Stomach (tissue), 9 donors: ENCODE data around the gene RHEBL1. TPM values are rescaled to one million over a fixed set of nuclear protein-coding genes. Genes with fewer than 3 reads are reported as not detected.

Experiments used
- DNase-seq, 2 donors: peaks; one replicate each; pipeline versions ENCODE4 v3.0.0 to v3.0.0-alpha.2; 2013 to 2019
- H3K27ac ChIP-seq, 5 donors: fragments of 200-600 bp in 4 of 5; sonication (generic) in 4 of 5; one replicate each; pipeline ENCODE4 v1.5.1; 2013 to 2019; ENCODE audit warnings: mild to moderate bottlenecking in 1 of 5, moderate library complexity in 1 of 5
- H3K27me3 ChIP-seq, 3 donors: fragments of 200-600 bp; sonication (generic); one replicate each; pipeline ENCODE4 v1.5.1; 2017 to 2019; ENCODE audit warnings: mixed run types in 1 of 3
- H3K36me3 ChIP-seq, 4 donors: fragments of 200-600 bp; sonication (generic); 1 replicate in 3 of 4; 2 replicates in 1 of 4; pipeline ENCODE4 v1.5.1; 2016 to 2019
- H3K4me1 ChIP-seq, 4 donors: fragments of 200-600 bp; sonication (generic); one replicate each; pipeline ENCODE4 v1.5.1; 2016 to 2019
- H3K4me3 ChIP-seq, 4 donors: fragments of 200-600 bp; sonication (generic) in 3 of 4; one replicate each; pipeline ENCODE4 v1.5.1; 2016 to 2019; ENCODE audit warnings: mild to moderate bottlenecking in 1 of 4
- H3K9me3 ChIP-seq, 4 donors: fragments of 200-600 bp; sonication (generic); one replicate each; pipeline ENCODE4 v1.5.1; 2016 to 2019
- EP300 ChIP-seq: sonication (generic); formaldehyde crosslinking; IDR thresholded peaks from one replicate; pipeline ENCODE4 v1.6.1; 2017; ENCODE audit warnings: antibody characterized with exemption
- POLR2A ChIP-seq, 4 donors: fragments of 450-650 bp; IDR thresholded peaks; one replicate each; pipeline ENCODE4 v1.6.1; 2016; ENCODE audit warnings: antibody characterized with exemption in 4 of 4, control low read depth in 2 of 4, mild to moderate bottlenecking in 1 of 4, moderate library complexity in 1 of 4
- POLR2AphosphoS5 ChIP-seq, 3 donors: sonication (generic); formaldehyde crosslinking; IDR thresholded peaks; one replicate each; pipeline ENCODE4 v1.6.1; 2016; ENCODE audit warnings: antibody characterized with exemption in 3 of 3
- WGBS, 5 donors: extraction: QIAGEN DNeasy Blood & Tissue Kit in 3 of 5; methylation state at CpG; one replicate each; pipeline versions ENCODE4 v1.1.5 to v1.1.7; 2013 to 2018; 5-methylcytosine and 5-hydroxymethylcytosine counted together
- intact Hi-C: fragments of 100-400 bp; cut with DNase I; formaldehyde crosslinking; loops from one replicate; pipeline ENCODE4 v1.15.1; 2023; ENCODE audit warnings: low total_unique reads
- polyA plus RNA-seq, 3 donors: library from polyadenylated mRNA; stranded (reverse); fragments of 200-250 nt; gene quantifications; one replicate each; pipeline ENCODE4 v1.2.3, GENCODE V29; 2013
- total RNA-seq, 5 donors: library from RNA; depleted of rRNA; stranded (reverse); fragments of >200 nt; gene quantifications; one replicate each; pipeline versions ENCODE4 v1.1.0 to v1.2.3, GENCODE V29; 2014 to 2016
- TF ChIP-seq, protein P1 (sequence below), 7 experiments: fragments of 450-650 bp in 4 of 7; fragments of 200-600 bp in 3 of 7; sonication (generic) in 3 of 7; IDR thresholded peaks; one replicate each; pipeline ENCODE4 v1.5.1; 2016 to 2019; ENCODE audit warnings: antibody characterized with exemption in 7 of 7, control low read depth in 2 of 7, mild to moderate bottlenecking in 1 of 7
- donor health status: healthy with polysubstance abuse.
- donor health status: Bipolar disorder and iron deficiency.
- donor health status: healthy.

The RHEBL1 gene
- total and polyA plus RNA-seq, 8 donors: 0.75 to 1.0 TPM; not detected in 6

DNA sequence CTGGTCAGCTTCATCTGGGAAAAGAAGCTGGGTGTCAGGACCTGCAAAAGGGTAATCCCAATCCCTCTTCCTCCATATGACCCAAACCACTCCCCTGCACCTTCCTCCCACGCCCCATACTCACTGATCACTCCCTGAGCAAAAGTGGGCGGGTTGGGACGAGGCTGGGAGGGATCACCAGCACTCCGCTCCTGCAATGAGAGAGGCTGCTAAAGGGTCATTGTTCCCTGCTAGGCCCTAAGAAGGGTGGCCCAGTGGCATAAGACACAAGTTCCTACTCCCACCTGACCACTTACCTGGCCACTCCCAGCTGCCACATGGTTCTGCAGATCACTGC lies 35.5 kb downstream of the RHEBL1 start:
- H3K36me3 ChIP-seq: peaks cover 81 to 99% (median 96%) of the 10 kb centered on the region in 4 donors
- no peak for DNase-seq
- intact Hi-C loops: no loop called here
- H3K27me3 ChIP-seq: no peaks in the 10 kb centered on the region
- peak overlapping the region in 1 of 5 donors; percentile 4 for H3K27ac ChIP-seq
- no peaks in the 10 kb centered on the region for H3K9me3 ChIP-seq
- no peak for TF ChIP-seq POLR2A (IDR thresholded peaks at IDR 0.05)
- TF ChIP-seq EP300: no peak
- TF ChIP-seq, protein P1, sequence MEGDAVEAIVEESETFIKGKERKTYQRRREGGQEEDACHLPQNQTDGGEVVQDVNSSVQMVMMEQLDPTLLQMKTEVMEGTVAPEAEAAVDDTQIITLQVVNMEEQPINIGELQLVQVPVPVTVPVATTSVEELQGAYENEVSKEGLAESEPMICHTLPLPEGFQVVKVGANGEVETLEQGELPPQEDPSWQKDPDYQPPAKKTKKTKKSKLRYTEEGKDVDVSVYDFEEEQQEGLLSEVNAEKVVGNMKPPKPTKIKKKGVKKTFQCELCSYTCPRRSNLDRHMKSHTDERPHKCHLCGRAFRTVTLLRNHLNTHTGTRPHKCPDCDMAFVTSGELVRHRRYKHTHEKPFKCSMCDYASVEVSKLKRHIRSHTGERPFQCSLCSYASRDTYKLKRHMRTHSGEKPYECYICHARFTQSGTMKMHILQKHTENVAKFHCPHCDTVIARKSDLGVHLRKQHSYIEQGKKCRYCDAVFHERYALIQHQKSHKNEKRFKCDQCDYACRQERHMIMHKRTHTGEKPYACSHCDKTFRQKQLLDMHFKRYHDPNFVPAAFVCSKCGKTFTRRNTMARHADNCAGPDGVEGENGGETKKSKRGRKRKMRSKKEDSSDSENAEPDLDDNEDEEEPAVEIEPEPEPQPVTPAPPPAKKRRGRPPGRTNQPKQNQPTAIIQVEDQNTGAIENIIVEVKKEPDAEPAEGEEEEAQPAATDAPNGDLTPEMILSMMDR (IDR thresholded peaks at IDR 0.05): no peak
- no peak for TF ChIP-seq POLR2AphosphoS5 (IDR thresholded peaks at IDR 0.05)
- 50 to 88% (median 85%) methylated on average over 1 to 4 of the region's 4 CpGs for WGBS, 5 donors
- H3K4me3 ChIP-seq: no peak overlapping the region
- H3K4me1 ChIP-seq: no peaks in the 10 kb centered on the region

DNA sequence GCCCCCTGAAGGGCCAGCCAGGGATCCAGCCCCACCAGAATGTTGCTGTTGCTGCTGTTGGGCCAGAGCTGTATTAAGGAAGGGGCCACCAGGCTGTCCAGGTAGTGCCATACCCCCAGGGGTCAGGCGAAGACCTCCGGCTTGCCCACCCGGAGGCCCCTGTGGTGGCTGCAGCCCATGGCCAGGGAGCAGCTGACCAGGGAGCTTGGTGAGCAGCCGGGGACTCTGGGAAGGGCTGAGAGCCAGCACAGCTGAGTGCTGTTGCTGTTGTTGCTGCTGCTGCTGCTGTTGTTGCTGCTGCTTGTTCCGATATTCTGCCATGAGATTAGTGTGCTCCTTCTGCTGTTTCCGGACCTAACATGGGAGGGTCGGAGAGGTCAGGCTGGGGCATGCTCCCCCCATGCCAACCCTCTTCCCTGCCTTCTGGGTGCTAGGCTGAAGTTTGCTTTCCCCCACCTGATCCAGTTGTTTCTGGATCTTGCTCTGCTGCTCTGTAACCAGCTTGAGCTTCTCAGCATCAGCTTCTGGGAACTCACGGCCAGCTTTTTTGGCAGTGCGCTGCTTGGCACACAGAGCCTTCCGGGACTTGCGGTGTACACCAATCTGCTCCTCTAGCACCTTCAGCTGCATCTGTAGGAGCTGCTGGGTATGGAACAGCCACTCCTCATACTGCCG lies 36.0 kb downstream of the RHEBL1 start:
- no peaks in the 10 kb centered on the region for H3K9me3 ChIP-seq
- no peaks in the 10 kb centered on the region for H3K27me3 ChIP-seq
- H3K27ac ChIP-seq: peak overlapping the region in 1 of 5 donors; percentile 4
- intact Hi-C loops: no loop called here
- H3K36me3 ChIP-seq: peaks cover 80 to 99% (median 96%) of the 10 kb centered on the region in 4 donors
- no peaks in the 10 kb centered on the region for H3K4me1 ChIP-seq
- 57 to 83% (median 80%) methylated on average over 10 to 12 of the region's 12 CpGs for WGBS, 5 donors
- no peak overlapping the region for H3K4me3 ChIP-seq
- no peak for DNase-seq
- TF ChIP-seq EP300 (no peak), POLR2A (IDR thresholded peaks at IDR 0.05) (no peak), POLR2AphosphoS5 (IDR thresholded peaks at IDR 0.05) (no peak)
- TF ChIP-seq, protein P1 (IDR thresholded peaks at IDR 0.05): no peak

DNA sequence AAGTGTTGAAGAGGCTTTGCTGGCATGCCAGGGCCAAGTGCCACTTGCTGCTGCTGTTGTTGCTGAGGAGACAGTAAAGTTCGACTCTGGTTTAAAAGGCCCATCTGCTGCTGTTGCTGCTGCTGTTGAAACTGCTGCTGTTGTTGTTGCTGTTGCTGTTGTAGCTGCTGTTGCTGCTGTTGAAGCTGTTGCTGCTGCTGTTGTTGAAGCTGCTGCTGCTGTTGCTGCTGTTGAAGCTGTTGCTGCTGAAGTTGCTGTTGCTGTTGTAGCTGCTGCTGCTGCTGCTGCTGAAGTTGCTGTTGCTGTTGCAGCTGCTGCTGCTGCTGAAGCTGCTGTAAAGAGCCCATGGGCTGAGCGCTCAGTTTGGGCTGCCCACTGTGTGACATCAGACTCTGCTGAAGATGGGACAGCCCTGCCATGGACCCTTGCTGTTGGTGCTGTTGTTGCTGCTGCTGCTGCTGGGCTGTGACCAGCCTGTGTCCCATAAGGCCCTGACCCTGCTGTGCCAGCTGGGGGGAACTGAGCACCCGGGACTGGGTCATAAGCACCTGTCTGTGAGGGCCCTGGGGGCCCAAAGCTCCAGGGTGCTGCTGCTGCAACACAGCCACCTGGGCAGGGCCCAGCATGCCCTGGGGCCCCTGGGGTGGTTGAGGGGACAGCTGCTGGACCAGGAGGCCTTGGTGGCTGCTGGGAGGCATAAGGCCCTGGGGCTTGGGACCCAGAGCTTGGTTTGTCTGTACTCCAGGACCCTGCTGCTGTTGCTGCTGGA lies 36.9 kb downstream of the RHEBL1 start:
- Histone ChIP-seq H3K9me3 (no peaks in the 10 kb centered on the region), H3K27ac (no peak overlapping the region), H3K27me3 (no peaks in the 10 kb centered on the region), H3K4me1 (no peaks in the 10 kb centered on the region), H3K36me3 (peaks cover 80 to 99% (median 96%) of the 10 kb centered on the region in 4 donors), H3K4me3 (no peak overlapping the region)
- intact Hi-C loops: no loop called here
- DNase-seq: no peak
- TF ChIP-seq POLR2AphosphoS5 (IDR thresholded peaks at IDR 0.05): no peak
- TF ChIP-seq, protein P1 (IDR thresholded peaks at IDR 0.05): no peak
- TF ChIP-seq EP300: no peak
- no peak for TF ChIP-seq POLR2A (IDR thresholded peaks at IDR 0.05)
- WGBS, 5 donors: 78 to 100% (median 80%) methylated on average over 1 to 3 of the region's 3 CpGs

DNA sequence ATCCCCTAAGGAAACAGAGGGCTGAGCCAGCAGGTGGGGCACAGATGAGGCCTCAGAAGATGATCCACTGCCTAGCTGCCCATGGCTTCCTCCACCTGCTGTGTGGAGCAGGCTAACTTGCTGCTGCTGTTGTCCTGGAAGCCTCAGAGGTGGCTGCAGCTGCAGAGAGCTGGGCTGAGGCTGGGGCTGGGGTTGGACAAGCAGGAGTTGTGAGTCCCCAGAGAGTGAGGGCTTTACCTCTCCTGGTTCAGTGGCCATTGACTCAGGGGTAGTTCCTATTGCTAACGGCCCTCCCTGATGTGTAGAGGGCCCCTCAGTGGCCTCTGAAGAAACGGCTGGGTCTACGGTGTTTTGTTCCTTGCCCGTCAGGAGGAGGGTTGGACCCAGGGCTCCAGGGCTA lies 37.5 kb downstream of the RHEBL1 start:
- no peak for TF ChIP-seq POLR2AphosphoS5 (IDR thresholded peaks at IDR 0.05)
- TF ChIP-seq, protein P1 (IDR thresholded peaks at IDR 0.05): no peak
- no peak for TF ChIP-seq EP300
- no peak for TF ChIP-seq POLR2A (IDR thresholded peaks at IDR 0.05)
- intact Hi-C loops: no loop called here
- DNase-seq: no peak
- H3K4me3 ChIP-seq: no peak overlapping the region
- no peaks in the 10 kb centered on the region for H3K9me3 ChIP-seq
- peaks cover 80 to 99% (median 96%) of the 10 kb centered on the region in 4 donors for H3K36me3 ChIP-seq
- 62 to 84% (median 77%) methylated on average over 3 to 4 of the region's 4 CpGs for WGBS, 5 donors
- H3K27ac ChIP-seq: no peak overlapping the region
- H3K27me3 ChIP-seq: no peaks in the 10 kb centered on the region
- no peaks in the 10 kb centered on the region for H3K4me1 ChIP-seq
